ENCODE results near the gene OR11A1. TPM values are rescaled to one million over a fixed set of nuclear protein-coding genes. Genes with fewer than 3 reads are reported as not detected.

OR11A1 gene
- total RNA-seq, 1 experiment from 2014 or later, result not detected

- H3K9me3 Mint-ChIP-seq, result peaks cover 3% of the 10 kb centered on the region in 2 experiments; a peak in 3 of 5 replicates
- H2BK5ac ChIP-seq (ENCODE audit: insufficient read length, low read length), result no peak overlapping the region
- no peak overlapping the region for H3K4ac ChIP-seq (ENCODE audit: low read depth, low read length)
- H4K5ac ChIP-seq (ENCODE audit: insufficient read length, low read depth, low read length), result no peak overlapping the region
- H3K36me3 Mint-ChIP-seq (ENCODE audit: insufficient read depth in 1 of 3, low read depth in 3 of 3), result peaks cover 0 to 2% (median 0%) of the 10 kb centered on the region in 3 experiments; a peak in 1 of 7 replicates
- H3K27me3 ChIP-seq (ENCODE audit: insufficient read depth, low read length), result no peaks in the 10 kb centered on the region
- DNase-seq, result no peak
- no peaks in the 10 kb centered on the region for H3K79me1 ChIP-seq (ENCODE audit: insufficient read depth, low read depth, low read length, poor library complexity, severe bottlenecking)
- H3K79me2 ChIP-seq (ENCODE audit: insufficient read depth, low read length), result no peaks in the 10 kb centered on the region
- no peak overlapping the region for H3K56ac ChIP-seq (ENCODE audit: insufficient read length, low read depth, low read length)
- no peak overlapping the region for H4K8ac ChIP-seq (replicated peaks; ENCODE audit: insufficient read length, low read depth, low read length)
- H3K27ac ChIP-seq (ENCODE audit: insufficient read length, low read depth, low read length), result no peak overlapping the region
- no CpG with 5 or more reads among the region's 3 CpGs for WGBS (ENCODE audit: extremely low coverage, insufficient read length, low lambda C conversion rate)
- H3K4me3 Mint-ChIP-seq, result no peak overlapping the region
- H2AFZ ChIP-seq (ENCODE audit: low read length), result no peak overlapping the region
- no peak overlapping the region for H3K18ac ChIP-seq (ENCODE audit: insufficient read length, low read depth, low read length)
- H3K4me2 ChIP-seq (ENCODE audit: insufficient read depth, insufficient read length, low read length), result no peak overlapping the region
- no peak overlapping the region for H4K91ac ChIP-seq (ENCODE audit: insufficient read length, low read depth, low read length)
- no peaks in the 10 kb centered on the region for H3K4me1 Mint-ChIP-seq
- no peak overlapping the region for H2BK15ac ChIP-seq (ENCODE audit: low read depth, low read length)
- H4K20me1 ChIP-seq (ENCODE audit: control insufficient read depth, insufficient read depth, insufficient read length), result no peaks in the 10 kb centered on the region
- H2BK120ac ChIP-seq (ENCODE audit: low read depth, low read length, poor library complexity, severe bottlenecking), result no peak overlapping the region
- no peaks in the 10 kb centered on the region for H3K4me1 ChIP-seq (ENCODE audit: insufficient read depth, low read length)
- H3K14ac ChIP-seq (ENCODE audit: insufficient read depth, low read length), result no peak overlapping the region
- no peak overlapping the region for H2AK5ac ChIP-seq (ENCODE audit: insufficient read length, low read length)
- H3K23me2 ChIP-seq (ENCODE audit: insufficient read length, low read depth, low read length, poor library complexity, severe bottlenecking), result no peaks in the 10 kb centered on the region
- no peak overlapping the region for H3T11ph ChIP-seq (ENCODE audit: low read length)
- no peak overlapping the region for H2BK20ac ChIP-seq (ENCODE audit: low read depth, low read length, poor library complexity, severe bottlenecking)
- no peaks in the 10 kb centered on the region for H3K9me3 ChIP-seq (ENCODE audit: control insufficient read depth, low read depth, low read length)
- no peaks in the 10 kb centered on the region; the same call in 1 of the 2 replicates for H3K27me3 Mint-ChIP-seq (ENCODE audit: low read depth)
- no peak overlapping the region for H3K9ac ChIP-seq (ENCODE audit: extremely low read depth, insufficient read length, low read length)
- no peak overlapping the region for H2BK12ac ChIP-seq (ENCODE audit: insufficient read length, low read depth, low read length)
- no peak overlapping the region for H3K27ac Mint-ChIP-seq
- H3K23ac ChIP-seq (ENCODE audit: insufficient read length, low read depth, low read length), result no peak overlapping the region
- TF ChIP-seq CTCF (conservative IDR thresholded peaks at IDR 0.05), result no peak
Measured at GRCh38 chr6:29483186-29483585, 26.3 kb upstream of the OR11A1 start.
